ENCODE data around the gene SORBS1. TPM values are rescaled to one million over a fixed set of nuclear protein-coding genes. Genes with fewer than 3 reads are reported as not detected.

Gene SORBS1
- total and polyA plus RNA-seq, 2 experiments from 2014 or later: 0.65 to 1.2 TPM

DNA sequence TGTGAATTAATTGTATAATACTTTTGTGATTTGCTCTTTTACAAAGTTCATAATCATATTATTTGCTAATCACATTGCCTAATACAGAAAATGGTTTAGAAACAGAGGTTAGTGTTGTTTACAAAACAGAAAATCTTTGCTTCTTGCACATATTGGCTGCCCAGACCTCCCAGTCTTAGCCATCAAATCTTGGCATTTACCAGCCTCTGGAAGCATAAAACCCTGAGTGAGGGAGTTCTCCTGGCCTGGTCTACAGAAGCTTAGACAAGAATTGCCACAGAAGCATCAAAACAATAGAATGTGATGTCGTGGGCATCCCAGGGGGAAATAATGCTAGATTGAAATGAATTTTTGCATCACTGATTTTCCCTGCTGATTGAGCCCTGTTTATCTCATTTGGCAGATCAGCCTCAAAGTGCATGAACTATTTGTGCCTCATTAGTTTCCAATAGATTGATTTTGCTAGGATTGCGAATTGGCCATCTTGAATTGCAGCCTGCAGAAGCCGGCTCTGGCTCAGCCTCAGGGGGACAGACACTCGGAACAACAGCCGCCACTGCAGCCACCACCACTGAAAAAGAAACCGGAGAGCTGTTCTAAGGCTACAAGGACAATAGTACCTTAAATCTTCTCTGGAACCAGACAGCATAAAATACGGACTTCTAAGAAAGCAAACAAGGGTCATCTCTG is 11.1 kb upstream of the SORBS1 start:
- Histone ChIP-seq H3K4me1 (ENCODE audit: insufficient read depth) (no peaks in the 10 kb centered on the region), H3K4me2 (ENCODE audit: unreplicated experiment) (no peak overlapping the region), H3K36me3 (ENCODE audit: low read depth) (no peaks in the 10 kb centered on the region), H4K20me1 (ENCODE audit: insufficient read depth) (no peaks in the 10 kb centered on the region), H3K79me2 (ENCODE audit: insufficient read depth) (no peaks in the 10 kb centered on the region), H2AFZ (no peak overlapping the region), H3K4me3 (no peak overlapping the region), H3K27ac (no peak overlapping the region), H3K27me3 (replicated peaks; ENCODE audit: insufficient read depth) (peaks cover 17% of the 10 kb centered on the region; the same call in 1 of the 2 replicates), H3F3A (ENCODE audit: insufficient read depth) (no peaks in the 10 kb centered on the region), H3K9me3 (ENCODE audit: low read depth) (no peaks in the 10 kb centered on the region), H3K9me2 (ENCODE audit: insufficient read depth) (no peaks in the 10 kb centered on the region), H3K9ac (no peak overlapping the region)
- TF ChIP-seq EZH2 (IDR thresholded peaks at IDR 0.05; ENCODE audit: insufficient read depth, poor library complexity, severe bottlenecking): no peak
- TF ChIP-seq EZH2phosphoT487 (IDR thresholded peaks at IDR 0.05; ENCODE audit: insufficient read depth, low read depth): no peak
- DNase-seq: no peak
- in situ Hi-C loops (cut with MboI): no loop called here
- WGBS, 2 experiments (ENCODE audit: low coverage in 1 of 2, low lambda C conversion rate in 2 of 2, missing lambda C conversion rate in 2 of 2): 3 to 4% methylated on average over 7 of the region's 7 CpGs

DNA sequence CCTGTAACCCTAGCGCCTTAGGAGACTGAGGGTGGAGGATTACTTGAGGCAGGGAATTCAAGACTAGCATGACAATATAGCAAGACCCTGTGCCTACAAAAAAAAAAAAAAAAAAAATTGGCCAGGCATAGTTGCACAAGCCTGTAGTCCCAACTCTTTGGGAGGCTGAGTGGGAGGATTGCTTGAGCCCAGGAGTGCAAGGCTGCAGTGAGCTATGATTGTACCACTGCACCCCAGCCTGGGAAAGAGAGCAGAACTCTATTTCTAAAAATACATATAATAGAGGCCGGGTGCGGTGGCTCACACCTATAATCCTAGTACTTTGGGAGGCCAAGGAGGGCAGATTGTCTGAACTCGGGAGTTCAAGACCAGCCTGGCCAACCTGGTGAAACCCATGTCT is 10.2 kb upstream of the SORBS1 start:
- H3K36me3 ChIP-seq (ENCODE audit: low read depth): no peaks in the 10 kb centered on the region
- no peaks in the 10 kb centered on the region for H3K9me3 ChIP-seq (ENCODE audit: low read depth)
- H3K4me1 ChIP-seq (ENCODE audit: insufficient read depth): no peaks in the 10 kb centered on the region
- DNase-seq: no peak
- no peaks in the 10 kb centered on the region for H3K79me2 ChIP-seq (ENCODE audit: insufficient read depth)
- TF ChIP-seq EZH2 (IDR thresholded peaks at IDR 0.05; ENCODE audit: insufficient read depth, poor library complexity, severe bottlenecking): no peak
- TF ChIP-seq EZH2phosphoT487 (IDR thresholded peaks at IDR 0.05; ENCODE audit: insufficient read depth, low read depth): no peak
- WGBS, 2 experiments (ENCODE audit: low coverage in 1 of 2, low lambda C conversion rate in 2 of 2, missing lambda C conversion rate in 2 of 2): 67 to 75% methylated on average over 4 of the region's 4 CpGs
- H3K4me3 ChIP-seq: no peak overlapping the region
- no peak overlapping the region for H3K9ac ChIP-seq
- no peak overlapping the region for H3K27ac ChIP-seq
- H4K20me1 ChIP-seq (ENCODE audit: insufficient read depth): no peaks in the 10 kb centered on the region
- no peak overlapping the region for H2AFZ ChIP-seq
- H3K27me3 ChIP-seq (replicated peaks; ENCODE audit: insufficient read depth): peaks cover 17% of the 10 kb centered on the region; the same call in 1 of the 2 replicates
- no peak overlapping the region for H3K4me2 ChIP-seq (ENCODE audit: unreplicated experiment)
- no peaks in the 10 kb centered on the region for H3F3A ChIP-seq (ENCODE audit: insufficient read depth)
- no peaks in the 10 kb centered on the region for H3K9me2 ChIP-seq (ENCODE audit: insufficient read depth)
- in situ Hi-C loops (cut with MboI): no loop called here

GRCh38 chr10:95569368-95569767 is 8.2 kb upstream of the SORBS1 start:
- DNase-seq: peak; percentile 50

DNA sequence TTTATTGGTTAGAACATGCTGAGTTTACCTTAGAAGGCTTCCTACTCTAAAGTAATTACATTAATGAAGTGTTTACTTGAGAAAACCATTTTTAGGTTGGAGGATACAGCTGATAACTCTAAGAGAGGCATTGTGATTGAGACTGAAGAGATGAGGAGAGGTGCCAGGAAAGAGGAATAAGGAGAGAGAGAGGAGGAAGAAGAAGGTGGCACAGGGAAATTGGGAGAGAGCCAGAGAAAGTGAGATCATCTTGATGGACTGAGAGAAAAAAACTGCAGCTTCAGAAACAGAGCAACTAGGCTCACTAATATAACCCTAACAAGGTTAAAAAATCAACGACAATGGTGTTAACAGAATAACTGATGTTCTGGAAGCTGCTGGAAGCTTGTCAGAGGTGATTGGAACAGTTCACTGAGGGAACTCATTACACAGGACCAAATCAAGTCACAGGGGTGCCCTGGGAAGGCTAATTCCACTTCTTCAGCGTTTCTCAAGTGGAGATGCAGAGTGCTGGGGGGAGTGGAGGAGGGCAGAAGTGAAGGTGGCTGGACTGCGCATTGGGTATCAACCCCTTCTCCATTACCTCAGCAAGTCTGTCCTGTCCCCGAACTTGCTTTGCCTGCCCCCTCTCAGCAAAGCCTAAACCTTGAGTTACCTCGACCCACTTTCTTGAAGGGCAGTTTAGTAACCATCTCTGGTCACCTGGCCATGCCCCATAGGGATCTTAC is 6.9 kb upstream of the SORBS1 start:
- Histone ChIP-seq H3K4me1 (ENCODE audit: insufficient read depth) (no peaks in the 10 kb centered on the region), H3K27me3 (replicated peaks; ENCODE audit: insufficient read depth) (peaks cover 8% of the 10 kb centered on the region; the same call in 1 of the 2 replicates), H3K4me3 (no peak overlapping the region), H3K36me3 (ENCODE audit: low read depth) (no peaks in the 10 kb centered on the region), H3K9ac (no peak overlapping the region), H3F3A (ENCODE audit: insufficient read depth) (no peaks in the 10 kb centered on the region), H3K27ac (no peak overlapping the region), H3K9me2 (ENCODE audit: insufficient read depth) (no peaks in the 10 kb centered on the region), H2AFZ (no peak overlapping the region), H4K20me1 (ENCODE audit: insufficient read depth) (no peaks in the 10 kb centered on the region), H3K79me2 (ENCODE audit: insufficient read depth) (no peaks in the 10 kb centered on the region), H3K9me3 (ENCODE audit: low read depth) (no peaks in the 10 kb centered on the region), H3K4me2 (ENCODE audit: unreplicated experiment) (no peak overlapping the region)
- TF ChIP-seq EZH2 (IDR thresholded peaks at IDR 0.05; ENCODE audit: insufficient read depth, poor library complexity, severe bottlenecking) (no peak), EZH2phosphoT487 (IDR thresholded peaks at IDR 0.05; ENCODE audit: insufficient read depth, low read depth) (no peak)
- in situ Hi-C loops (cut with MboI): no loop called here
- 66 to 67% methylated on average over 5 of the region's 5 CpGs for WGBS, 2 experiments (ENCODE audit: low coverage in 1 of 2, low lambda C conversion rate in 2 of 2, missing lambda C conversion rate in 2 of 2)
- peak; percentile 24 for DNase-seq

More at GRCh38 chr10:95569368-95569767, 8.2 kb upstream of the SORBS1 start:
- Histone ChIP-seq H3K4me2 (ENCODE audit: unreplicated experiment) (no peak overlapping the region), H3K4me3 (no peak overlapping the region), H3K9me3 (ENCODE audit: low read depth) (no peaks in the 10 kb centered on the region), H3K9ac (no peak overlapping the region), H3K9me2 (ENCODE audit: insufficient read depth) (no peaks in the 10 kb centered on the region), H3F3A (ENCODE audit: insufficient read depth) (no peaks in the 10 kb centered on the region), H2AFZ (no peak overlapping the region), H3K27me3 (replicated peaks; ENCODE audit: insufficient read depth) (peaks cover 17% of the 10 kb centered on the region; the same call in 1 of the 2 replicates), H3K4me1 (ENCODE audit: insufficient read depth) (no peaks in the 10 kb centered on the region), H3K79me2 (ENCODE audit: insufficient read depth) (no peaks in the 10 kb centered on the region), H4K20me1 (ENCODE audit: insufficient read depth) (no peaks in the 10 kb centered on the region), H3K27ac (no peak overlapping the region), H3K36me3 (ENCODE audit: low read depth) (no peaks in the 10 kb centered on the region)
- in situ Hi-C loops (cut with MboI): no loop called here
- TF ChIP-seq EZH2 (IDR thresholded peaks at IDR 0.05; ENCODE audit: insufficient read depth, poor library complexity, severe bottlenecking) (no peak), EZH2phosphoT487 (IDR thresholded peaks at IDR 0.05; ENCODE audit: insufficient read depth, low read depth) (no peak)

All from GM23248 (cell line).